SK-N-MC (cell line): ENCODE results near the gene CST6.
A peak's percentile ranks its signal among the peaks of the same experiment; 100 is the strongest.

Experiments
- DNase-seq: peaks from one replicate; pipeline ENCODE4 v3.0.0-alpha.2; 2011; ENCODE audit warnings: low read depth, low spot score
- H3K27ac ChIP-seq: fragments of 200-600 bp; sonication (generic); 2 replicates; pipeline ENCODE4 v1.5.1; 2016; ENCODE audit warnings: mixed run types
- H3K36me3 ChIP-seq: fragments of 200-600 bp; sonication (generic); 2 replicates; pipeline ENCODE4 v1.6.1; 2017; ENCODE audit warnings: antibody characterized with exemption, low read length, mixed read lengths; ENCODE audit not compliant: insufficient read depth
- H3K4me3 ChIP-seq: fragments of 200-600 bp; sonication (generic); 2 replicates; pipeline ENCODE4 v1.5.1; 2016
- H3K9ac ChIP-seq: fragments of 200-600 bp; sonication (generic); 2 replicates; pipeline ENCODE4 v1.8.0; 2017; ENCODE audit warnings: mixed run types, mixed read lengths; ENCODE audit not compliant: insufficient read length
- H3K9me3 ChIP-seq: fragments of 200-600 bp; sonication (generic); 2 replicates; pipeline ENCODE4 v1.6.1; 2017; ENCODE audit warnings: low read depth, mild to moderate bottlenecking, antibody characterized with exemption, low read length, moderate library complexity, mixed read lengths
- EZH2 ChIP-seq: fragments of 200-600 bp; sonication (generic); IDR thresholded peaks from one replicate; pipeline ENCODE4 v1.6.1; 2017; ENCODE audit warnings: antibody characterized with exemption
- FOXP2 ChIP-seq: optimal IDR thresholded peaks from 2 replicates; pipeline ENCODE3; 2011; ENCODE audit warnings: mild to moderate bottlenecking, moderate library complexity; ENCODE audit not compliant: insufficient read depth; ENCODE audit errors: extremely low read length, control extremely low read depth
- POLR2AphosphoS5 ChIP-seq: IDR thresholded peaks from 2 replicates; pipeline ENCODE4 v1.6.1; 2012; ENCODE audit warnings: mild to moderate bottlenecking, low read depth, low read length, borderline replicate concordance

The CST6 gene

GRCh38 chr11:66047541-66048365 is 35.9 kb downstream of the CST6 start:
- Histone ChIP-seq H3K9me3 (no peaks in the 10 kb centered on the region), H3K36me3 (no peaks in the 10 kb centered on the region), H3K9ac (no peak overlapping the region), H3K4me3 (no peak overlapping the region), H3K27ac (no peak overlapping the region)
- DNase-seq = no peak
- TF ChIP-seq POLR2AphosphoS5 (no peak), FOXP2 (no peak), EZH2 (no peak)

- peaks cover 5% of the 10 kb centered on the region; the same call in 1 of the 2 replicates for H3K36me3 ChIP-seq
- H3K9me3 ChIP-seq = no peaks in the 10 kb centered on the region
- H3K9ac ChIP-seq = no peak within 1 kb of the TSS
- no peak for DNase-seq
- no peak within 1 kb of the TSS for H3K4me3 ChIP-seq
- no peak for TF ChIP-seq FOXP2
- H3K27ac ChIP-seq = no peak within 1 kb of the TSS
Observed at GRCh38 chr11:66048547-66049323, 36.9 kb downstream of the CST6 start, which contains the start of gene GAL3ST3. Gene GAL3ST3 (minus strand): TSS chr11:66049161. CDS start chr11:66045415, 3,746 bp downstream.

- H3K4me3 ChIP-seq = peak overlapping the region; percentile 98; the same call in 1 of the 2 replicates
- DNase-seq = no peak
- H3K9ac ChIP-seq = peak overlapping the region; percentile 91
- peak overlapping the region; percentile 92 for H3K27ac ChIP-seq
- peaks cover 22% of the 10 kb centered on the region for H3K36me3 ChIP-seq
- H3K9me3 ChIP-seq = no peaks in the 10 kb centered on the region
- no peak for TF ChIP-seq POLR2AphosphoS5
- TF ChIP-seq EZH2 = no peak
- TF ChIP-seq FOXP2 = no peak
Observed at GRCh38 chr11:66050581-66051231, 38.9 kb downstream of the CST6 start.

DNA sequence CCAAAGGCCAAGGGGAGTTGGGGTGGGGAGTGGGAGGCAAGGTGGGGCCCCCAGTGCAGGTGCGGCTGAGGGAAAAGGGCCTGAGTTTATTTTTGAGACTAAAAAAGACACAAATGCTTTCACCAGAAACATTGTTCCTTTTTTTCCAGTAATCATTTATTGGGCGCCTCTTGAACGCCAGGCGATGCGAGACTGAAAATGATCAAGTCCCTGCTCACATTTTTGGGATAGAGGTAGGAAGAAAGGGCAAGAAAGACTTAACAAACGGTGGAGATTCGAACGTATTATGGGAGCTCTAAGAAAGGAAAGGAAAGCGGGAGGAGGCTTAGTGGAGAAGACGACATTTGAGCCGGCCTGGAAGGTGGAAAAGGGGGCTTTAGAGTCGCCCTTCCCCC is 39.6 kb downstream of the CST6 start:
- Histone ChIP-seq H3K4me3 (peak overlapping the region; percentile 98), H3K9ac (peak overlapping the region; percentile 91), H3K9me3 (no peaks in the 10 kb centered on the region), H3K36me3 (peaks cover 28% of the 10 kb centered on the region), H3K27ac (peak overlapping the region; percentile 92)
- no peak for TF ChIP-seq POLR2AphosphoS5
- DNase-seq = no peak

GRCh38 chr11:66051766-66052663 is 40.2 kb downstream of the CST6 start, which contains the start of gene SF3B2:
Gene SF3B2 (plus strand): TSS chr11:66052364. CDS start chr11:66052385, 21 bp downstream.
- Histone ChIP-seq H3K4me3 (peak within 1 kb of the TSS; percentile 98), H3K36me3 (peaks cover 34% of the 10 kb centered on the region), H3K9ac (peak within 1 kb of the TSS; percentile 93), H3K9me3 (no peaks in the 10 kb centered on the region), H3K27ac (peak within 1 kb of the TSS; percentile 92)
- TF ChIP-seq POLR2AphosphoS5 (peak; percentile 74; the same call in 1 of the 2 replicates), EZH2 (no peak)
- DNase-seq = peak; percentile 75

DNA sequence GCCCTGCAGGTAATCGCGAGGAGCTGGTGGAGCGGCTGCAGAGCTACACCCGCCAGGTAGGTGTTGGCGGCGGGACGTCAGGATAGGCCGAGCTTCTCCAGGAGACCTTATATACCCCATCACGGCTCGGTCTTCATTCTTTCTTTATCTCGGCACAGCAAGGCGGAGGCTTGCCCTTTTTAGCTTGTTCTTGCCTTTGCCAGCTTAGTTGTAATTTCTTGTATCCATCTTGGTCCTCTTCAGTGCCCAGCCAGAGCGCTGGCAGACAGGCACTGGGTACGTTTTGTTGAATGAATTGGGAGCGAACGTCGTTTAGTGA is 40.8 kb downstream of the CST6 start:
- peak overlapping the region; percentile 98 for H3K4me3 ChIP-seq
- no peak for TF ChIP-seq EZH2
- TF ChIP-seq POLR2AphosphoS5 = no peak
- TF ChIP-seq FOXP2 = no peak
- no peaks in the 10 kb centered on the region for H3K9me3 ChIP-seq
- peak overlapping the region; percentile 93 for H3K9ac ChIP-seq
- DNase-seq = no peak
- peaks cover 40% of the 10 kb centered on the region for H3K36me3 ChIP-seq
- H3K27ac ChIP-seq = peak overlapping the region; percentile 58

- H3K36me3 ChIP-seq = peaks cover 62% of the 10 kb centered on the region
- DNase-seq = no peak
- no peak overlapping the region for H3K27ac ChIP-seq
- no peak for TF ChIP-seq FOXP2
- TF ChIP-seq POLR2AphosphoS5 = no peak
- no peak for TF ChIP-seq EZH2
- no peak overlapping the region for H3K9ac ChIP-seq
- H3K9me3 ChIP-seq = no peaks in the 10 kb centered on the region
- no peak overlapping the region for H3K4me3 ChIP-seq
Observed at GRCh38 chr11:66055021-66055420, 43.2 kb downstream of the CST6 start.
